Measurements from ENCODE around the gene TRAPPC12. TPM values are rescaled to one million over a fixed set of nuclear protein-coding genes. Genes with fewer than 3 reads are reported as not detected.
"Not testable (repeated sequence)": the region's sequence is repeated elsewhere in the genome, so short reads cannot be mapped to it uniquely, and the experiment has no call there.

Gene TRAPPC12
- total RNA-seq, 1 experiment from 2014 or later: 85.0 TPM

- Histone ChIP-seq H3K9me3 (no peaks in the 10 kb centered on the region), H3K36me3 (ENCODE audit: control insufficient read depth, insufficient read depth, low read length) (no peaks in the 10 kb centered on the region), H3K27me3 (replicated peaks; ENCODE audit: control insufficient read depth, insufficient read depth, low read length) (no peaks in the 10 kb centered on the region), H3K4me3 (ENCODE audit: low read depth, low read length) (no peak overlapping the region), H3K4me1 (no peaks in the 10 kb centered on the region)
- BruUV-seq (replicated peaks): no TSS peak
- ChIA-PET CTCF (no interaction called here), POLR2A (no interaction called here)
- intact Hi-C loops (cut with micrococcal nuclease; ENCODE audit: unreplicated experiment): no loop called here
- H3K27ac Mint-ChIP-seq (ENCODE audit: unreplicated experiment): no peak overlapping the region
- no peak for TF ChIP-seq CTCF (IDR thresholded peaks at IDR 0.05; ENCODE audit: insufficient read depth in 1 of 2, low read depth in 1 of 2, low read length in 1 of 2, severe bottlenecking in 1 of 2, unreplicated experiment in 1 of 2)
- no peaks in the 10 kb centered on the region for H3K4me1 Mint-ChIP-seq (ENCODE audit: low read depth, unreplicated experiment)
- peaks cover 1% of the 10 kb centered on the region for H3K36me3 Mint-ChIP-seq (ENCODE audit: insufficient read depth, unreplicated experiment)
- H3K27me3 Mint-ChIP-seq (ENCODE audit: insufficient read depth, unreplicated experiment): no peaks in the 10 kb centered on the region
- no peak overlapping the region for H3K4me3 Mint-ChIP-seq (ENCODE audit: unreplicated experiment)
- DNase-seq: no peak
- no peaks in the 10 kb centered on the region for H3K9me3 Mint-ChIP-seq (ENCODE audit: unreplicated experiment)
Measured at GRCh38 chr2:3368261-3368722, 11.2 kb upstream of the TRAPPC12 start.

GRCh38 chr2:3369340-3370181, 9.9 kb upstream of the TRAPPC12 start:
- POLR2A ChIA-PET; H3K27me3 Mint-ChIP-seq (ENCODE audit: insufficient read depth, unreplicated experiment); CTCF ChIA-PET; H3K9me3 ChIP-seq; H3K27ac Mint-ChIP-seq (ENCODE audit: unreplicated experiment); H3K36me3 ChIP-seq (ENCODE audit: control insufficient read depth, insufficient read depth, low read length); H3K27me3 ChIP-seq (replicated peaks; ENCODE audit: control insufficient read depth, insufficient read depth, low read length); H3K36me3 Mint-ChIP-seq (ENCODE audit: insufficient read depth, unreplicated experiment); DNase-seq; BruUV-seq (replicated peaks); H3K4me1 ChIP-seq; H3K4me1 Mint-ChIP-seq (ENCODE audit: low read depth, unreplicated experiment); intact Hi-C loops (cut with micrococcal nuclease; ENCODE audit: unreplicated experiment); H3K9me3 Mint-ChIP-seq (ENCODE audit: unreplicated experiment); H3K4me3 ChIP-seq (ENCODE audit: low read depth, low read length); H3K4me3 Mint-ChIP-seq (ENCODE audit: unreplicated experiment): not testable (repeated sequence)

GRCh38 chr2:3376821-3377220, 2.7 kb upstream of the TRAPPC12 start:
- H3K9me3 Mint-ChIP-seq (ENCODE audit: unreplicated experiment): no peaks in the 10 kb centered on the region
- intact Hi-C loops (cut with micrococcal nuclease; ENCODE audit: unreplicated experiment): loop anchor here (5.0 kb wide), 1 partner anchor 140 kb away; the partner anchor contains the start of gene ADI1
- CTCF ChIA-PET: no interaction called here
- POLR2A ChIA-PET: no interaction called here
- H3K36me3 ChIP-seq (ENCODE audit: control insufficient read depth, insufficient read depth, low read length): no peaks in the 10 kb centered on the region
- H3K4me3 ChIP-seq (ENCODE audit: low read depth, low read length): peak overlapping the region; percentile 76
- H3K36me3 Mint-ChIP-seq (ENCODE audit: insufficient read depth, unreplicated experiment): peaks cover 12% of the 10 kb centered on the region
- no peak for TF ChIP-seq CTCF (IDR thresholded peaks at IDR 0.05; ENCODE audit: insufficient read depth in 1 of 2, low read depth in 1 of 2, low read length in 1 of 2, severe bottlenecking in 1 of 2, unreplicated experiment in 1 of 2)
- no peaks in the 10 kb centered on the region for H3K27me3 Mint-ChIP-seq (ENCODE audit: insufficient read depth, unreplicated experiment)
- peaks cover 10% of the 10 kb centered on the region for H3K4me1 ChIP-seq
- no peaks in the 10 kb centered on the region for H3K9me3 ChIP-seq
- no peak for DNase-seq
- BruUV-seq (replicated peaks): no TSS peak
- H3K4me1 Mint-ChIP-seq (ENCODE audit: low read depth, unreplicated experiment): peaks cover 6% of the 10 kb centered on the region
- peak overlapping the region; percentile 99 for H3K4me3 Mint-ChIP-seq (ENCODE audit: unreplicated experiment)
- H3K27ac Mint-ChIP-seq (ENCODE audit: unreplicated experiment): peak overlapping the region; percentile 96
- H3K27me3 ChIP-seq (replicated peaks; ENCODE audit: control insufficient read depth, insufficient read depth, low read length): no peaks in the 10 kb centered on the region

All from Caco-2 (cell line).